Middle frontal gyrus (tissue), 1 donor: ENCODE results near the gene ZBTB20.
"Not testable (repeated sequence)": the region's sequence is repeated elsewhere in the genome, so short reads cannot be mapped to it uniquely, and the experiment has no call there.

Experiments
- DNase-seq: peaks from one replicate; pipeline ENCODE4 v3.0.0-alpha.2; 2015; ENCODE audit warnings: low spot score; ENCODE audit errors: extremely low spot score

The ZBTB20 gene

GRCh38 chr3:115146418-115147328, at the start of gene ZBTB20:
TSS of gene ZBTB20 (minus strand) at chr3:115147288.
- no peak for DNase-seq

- DNase-seq = no peak
Measured at GRCh38 chr3:115194476-115194875, 47.4 kb upstream of the ZBTB20 start.

DNA sequence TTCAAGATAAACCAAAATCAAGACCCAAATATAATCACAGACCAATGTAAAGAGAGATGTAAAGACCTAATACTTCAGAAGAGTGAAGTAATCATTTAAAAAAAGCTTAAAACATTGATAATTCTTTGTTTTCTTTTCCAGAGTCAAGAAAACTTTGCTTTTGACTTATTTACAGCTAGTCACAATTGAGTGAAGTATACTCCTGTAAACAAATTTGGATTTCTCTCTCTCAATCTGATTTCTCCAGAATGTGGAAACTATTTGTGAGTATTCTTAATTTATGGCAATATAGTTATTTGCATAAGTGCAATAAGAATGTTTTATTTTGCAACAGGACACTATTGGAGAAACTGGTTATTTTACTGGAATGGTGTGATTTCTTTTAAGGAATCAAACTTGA, 43.7 kb upstream of the ZBTB20 start:
- DNase-seq = no peak

DNA sequence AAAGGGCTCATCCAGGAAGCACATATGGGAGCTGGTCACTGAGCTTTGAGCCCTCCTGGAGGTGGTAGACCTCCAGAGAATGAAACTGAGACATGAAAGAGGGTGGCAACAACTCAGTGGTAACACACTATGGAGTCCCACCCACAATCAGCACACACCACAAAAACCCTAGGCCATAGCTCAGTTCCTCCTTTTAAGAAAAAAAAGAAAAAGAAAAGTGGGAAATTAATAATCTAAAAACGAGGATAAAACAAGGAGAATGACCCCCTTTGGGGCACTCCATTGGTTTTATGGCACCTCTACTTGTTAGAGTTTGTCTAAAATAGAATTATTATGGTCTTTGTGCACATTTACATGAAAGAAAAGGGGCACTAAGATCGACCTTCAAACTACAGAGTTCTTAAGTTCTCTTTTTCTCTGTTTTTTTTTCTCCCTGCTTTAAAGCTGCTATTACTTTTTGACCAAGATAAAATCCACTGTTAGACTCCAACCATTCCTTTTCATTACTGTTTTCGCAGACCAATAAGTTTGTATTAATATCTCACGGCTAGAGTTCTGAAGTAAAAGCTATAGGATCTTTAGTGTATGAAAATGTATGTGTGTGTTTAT, 40.2 kb upstream of the ZBTB20 start:
- DNase-seq = no peak

DNA sequence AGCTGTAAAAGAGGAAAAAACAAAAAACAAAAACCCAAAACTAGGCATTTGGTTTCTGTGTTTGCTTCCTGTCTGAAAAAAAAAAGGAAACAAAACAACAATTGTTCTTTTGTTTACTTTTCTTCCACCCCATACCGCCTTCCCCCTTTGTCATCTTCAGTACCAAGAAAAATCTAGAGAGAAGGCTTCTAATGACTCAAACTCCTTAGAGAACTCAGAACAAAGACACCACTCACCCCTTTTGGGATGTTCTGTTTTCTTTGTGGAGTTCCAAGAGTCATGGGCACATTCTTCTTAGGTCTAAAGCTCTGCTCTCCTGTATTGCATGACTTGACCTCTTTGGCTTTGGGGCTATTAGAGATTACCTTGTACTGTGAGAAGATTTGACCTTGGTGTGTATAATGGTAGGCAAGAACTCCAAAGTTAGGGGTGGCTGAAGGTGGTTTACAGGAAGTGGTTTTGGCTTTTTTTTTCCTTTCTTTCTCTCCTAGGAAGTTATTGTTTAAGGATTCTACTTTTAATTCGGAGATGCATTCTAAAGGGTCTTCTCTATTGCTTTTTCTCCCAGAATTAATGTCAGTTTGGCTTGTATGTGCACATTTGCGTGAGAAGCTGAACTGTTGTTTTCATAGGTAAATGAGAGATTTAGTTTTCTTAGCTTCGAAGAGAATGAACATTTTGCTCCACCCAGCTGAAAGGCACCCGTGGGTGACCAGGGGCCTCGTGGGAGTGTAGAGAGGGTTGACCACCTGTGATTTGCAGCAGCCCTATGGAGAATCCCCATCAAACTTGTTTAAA, 39.5 kb upstream of the ZBTB20 start:
- DNase-seq = no peak

- DNase-seq = not testable (repeated sequence)
Measured at GRCh38 chr3:115184859-115185572, 37.9 kb upstream of the ZBTB20 start.

DNA sequence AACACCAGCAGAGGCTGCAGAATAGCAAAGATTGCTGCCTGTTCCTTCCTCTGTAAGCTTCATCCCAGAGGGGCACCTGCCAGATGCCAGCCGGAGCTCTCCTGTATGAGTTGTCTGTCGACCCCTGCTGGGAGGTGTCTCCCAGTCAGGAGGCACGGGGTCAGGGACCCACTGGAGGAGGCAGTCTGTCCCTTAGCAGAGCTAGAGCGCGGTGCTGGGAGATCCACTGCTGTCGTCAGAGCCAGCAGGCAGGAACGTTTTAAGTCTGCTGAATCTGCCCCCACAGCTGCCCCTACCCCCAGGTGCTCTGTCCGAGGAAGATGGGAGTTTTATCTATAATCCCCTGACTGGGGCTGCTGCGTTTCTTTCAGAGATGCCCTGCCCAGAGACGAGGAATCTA, 31.8 kb upstream of the ZBTB20 start:
- DNase-seq = not testable (repeated sequence)

DNA sequence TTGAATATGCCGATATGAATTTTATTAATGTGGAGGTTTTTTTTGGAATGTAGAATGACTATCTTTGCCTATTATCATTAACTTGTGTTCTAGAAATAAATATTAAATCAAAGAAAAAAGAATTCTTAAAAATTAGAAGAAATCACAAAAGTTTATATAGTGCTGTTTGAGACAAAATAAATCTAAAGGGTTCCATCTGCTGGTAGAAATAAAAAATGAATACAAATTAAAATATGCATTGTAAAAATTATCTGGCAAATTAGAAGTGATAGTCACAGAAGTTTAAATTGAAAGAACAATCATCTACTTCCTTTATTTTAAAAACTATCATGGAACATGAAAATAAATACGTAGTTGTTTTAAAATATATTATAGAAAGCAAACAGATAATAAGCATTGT, 22.7 kb upstream of the ZBTB20 start:
- DNase-seq = no peak

GRCh38 chr3:115165701-115166100, 18.6 kb upstream of the ZBTB20 start:
- DNase-seq = no peak

GRCh38 chr3:115165266-115165665, 18.2 kb upstream of the ZBTB20 start:
- no peak for DNase-seq

DNA sequence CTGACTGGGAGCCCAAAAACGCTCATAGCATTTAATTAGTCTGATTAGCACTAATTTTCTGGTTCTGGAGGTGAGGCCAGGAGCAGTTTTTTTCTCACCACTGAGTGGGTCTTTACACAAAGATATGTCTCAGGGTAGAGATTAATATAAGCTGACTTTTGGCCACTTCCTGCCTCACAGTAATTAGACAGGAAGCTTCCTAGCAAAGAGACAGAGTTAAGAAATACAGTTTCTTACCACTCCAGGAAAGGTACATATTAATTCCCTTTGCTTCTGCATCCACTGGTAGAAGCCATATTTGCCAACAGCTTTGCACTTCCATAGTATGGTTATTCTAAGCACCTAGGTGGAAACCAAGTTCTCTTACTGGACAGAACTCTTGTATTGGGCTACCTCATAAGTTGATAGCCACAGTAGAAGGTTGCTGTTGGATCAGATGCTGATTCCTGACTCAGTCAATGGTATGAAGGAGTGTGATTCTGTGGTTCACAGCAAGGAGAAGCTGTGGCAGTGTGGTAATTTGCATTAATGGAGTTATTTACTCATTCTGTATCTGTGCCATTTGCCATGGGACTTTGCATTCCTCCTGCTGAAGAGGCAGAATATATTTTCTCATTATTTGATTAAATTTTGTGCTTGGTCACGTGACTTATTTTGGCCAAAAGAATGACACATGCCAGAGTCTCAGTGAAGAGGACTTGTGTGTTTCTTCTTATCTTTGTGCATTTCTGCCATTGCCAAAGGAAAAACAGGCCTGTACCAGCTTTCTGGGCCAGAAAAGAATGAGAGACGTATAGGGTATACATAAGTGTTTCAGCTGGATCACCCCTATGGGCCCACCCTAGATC, 17.5 kb upstream of the ZBTB20 start:
- DNase-seq = no peak

DNA sequence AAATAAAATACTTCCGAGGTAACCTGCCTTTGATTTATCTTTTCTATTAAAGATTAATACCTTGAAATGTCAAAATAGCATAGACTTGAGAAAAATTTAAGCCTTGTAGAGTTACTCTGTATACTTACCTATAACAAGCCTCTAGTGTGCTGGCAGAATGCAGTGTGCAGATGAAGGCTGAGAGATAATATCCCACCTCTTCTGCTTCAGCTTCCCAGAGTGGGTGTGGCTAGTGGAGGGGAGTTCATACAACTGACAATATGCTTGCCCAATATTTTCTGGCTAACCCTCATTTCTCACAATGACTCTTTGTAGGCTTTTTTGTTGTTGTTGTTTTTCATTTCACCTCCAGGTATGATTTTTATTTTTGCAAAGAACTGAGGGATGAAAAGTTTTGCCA, 15.7 kb upstream of the ZBTB20 start:
- no peak for DNase-seq

- no peak for DNase-seq
Measured at GRCh38 chr3:115161866-115162265, 14.8 kb upstream of the ZBTB20 start.

DNA sequence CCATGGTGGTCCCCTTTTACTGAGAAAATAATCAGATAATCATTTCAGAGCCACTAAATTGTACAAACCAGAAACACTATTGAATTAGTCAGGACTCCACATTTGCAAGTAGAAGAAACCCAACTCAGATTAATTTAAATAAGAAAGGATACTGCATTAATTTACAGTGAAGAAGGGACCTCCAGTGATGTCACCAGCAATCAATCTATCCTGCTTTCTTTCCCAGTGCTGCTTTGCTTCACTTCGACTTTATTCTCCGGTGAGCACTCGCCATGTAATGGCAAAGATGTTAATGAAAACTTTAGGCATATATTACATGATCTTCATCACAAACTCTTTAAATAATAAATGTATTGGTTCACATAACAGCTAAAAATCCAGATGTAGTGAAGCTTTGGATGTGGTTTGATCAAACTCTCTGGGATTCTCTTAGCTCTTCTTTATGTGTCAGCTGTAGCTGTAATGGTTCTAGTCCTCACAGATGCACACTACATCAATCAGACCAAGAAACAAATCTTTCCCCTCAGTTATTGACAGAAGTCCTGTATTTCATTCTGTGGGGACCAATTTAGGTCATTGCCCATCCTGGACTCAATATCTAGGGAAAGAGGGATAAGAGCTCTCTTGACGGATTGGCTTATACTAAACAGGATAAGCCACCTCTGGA, 14.2 kb upstream of the ZBTB20 start:
- no peak for DNase-seq

DNA sequence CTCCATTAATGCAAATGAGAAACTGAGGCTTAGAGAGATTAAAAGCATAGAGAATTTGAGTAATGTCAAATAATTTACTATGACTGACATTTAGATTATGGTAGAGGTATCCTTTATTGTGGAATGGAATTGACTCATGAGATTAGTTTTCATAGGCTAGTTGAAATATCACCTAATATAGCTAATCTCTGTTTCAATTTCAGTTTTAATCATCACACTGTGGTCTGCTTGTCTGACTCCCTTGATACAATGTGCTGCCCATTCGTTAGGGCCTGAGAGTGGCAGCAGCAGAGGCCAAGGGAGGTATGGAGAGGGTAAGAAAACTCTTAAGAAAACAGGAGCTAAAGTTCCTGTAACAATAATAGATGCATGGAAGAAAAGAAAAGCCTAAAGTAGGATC, 13.2 kb upstream of the ZBTB20 start:
- DNase-seq = no peak

- DNase-seq = no peak
Measured at GRCh38 chr3:115156046-115156654, 9.1 kb upstream of the ZBTB20 start.

DNA sequence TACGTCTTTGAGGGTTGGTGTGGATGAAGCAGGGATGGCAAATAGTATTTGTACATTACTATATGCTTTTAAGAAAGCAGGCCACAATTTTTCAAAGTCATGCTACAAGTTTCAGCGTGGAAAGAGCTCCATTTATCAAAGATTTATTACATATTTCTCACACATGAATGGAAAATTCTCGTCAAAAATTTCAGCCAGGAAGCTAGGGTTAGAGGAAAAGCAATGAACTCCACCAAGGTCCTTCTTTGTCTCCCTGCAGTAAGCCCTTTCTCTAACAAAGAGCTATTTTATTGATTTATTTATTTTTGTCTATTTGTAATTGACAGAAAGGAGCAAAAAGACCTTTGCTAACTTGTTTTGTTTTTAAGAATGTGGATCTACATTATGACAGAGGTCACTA, 7.5 kb upstream of the ZBTB20 start:
- DNase-seq = no peak

- no peak for DNase-seq
Measured at GRCh38 chr3:115151921-115152320, 4.8 kb upstream of the ZBTB20 start.

DNA sequence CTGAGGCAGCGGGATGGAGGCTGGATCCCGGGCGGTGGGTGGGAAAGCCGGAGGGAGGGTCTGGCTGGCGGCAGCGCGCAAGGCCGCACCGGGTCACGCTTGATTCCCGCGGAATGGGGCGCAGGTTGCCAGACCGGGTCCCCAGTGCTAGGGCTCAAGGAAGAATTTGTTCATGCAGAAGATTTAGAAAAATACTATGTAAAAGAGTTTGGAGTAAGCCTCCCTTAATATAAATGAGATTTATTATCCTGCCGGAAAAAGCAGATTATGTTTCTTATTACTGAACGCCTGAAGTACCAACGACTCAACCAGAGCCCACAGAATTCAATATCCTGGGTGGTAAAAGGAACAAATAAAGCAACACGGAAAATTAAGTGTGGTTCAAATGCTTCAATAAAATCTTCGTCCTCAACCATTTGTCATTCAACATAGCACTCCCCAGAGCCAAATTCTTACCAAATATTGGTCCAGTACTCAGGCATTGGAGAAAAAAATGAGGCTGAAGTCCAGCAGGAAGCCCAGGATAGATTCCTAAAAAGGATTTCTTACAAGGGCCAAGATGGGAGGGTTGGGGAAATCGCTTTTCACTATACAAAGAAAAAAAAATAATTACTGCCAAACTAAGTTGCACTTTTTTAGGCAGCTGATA, 1.2 kb upstream of the ZBTB20 start:
- DNase-seq = no peak
